G401 (cell line): ENCODE results near the gene CLPTM1L. TPM values are rescaled to one million over a fixed set of nuclear protein-coding genes. Genes with fewer than 3 reads are reported as not detected.
A peak's percentile ranks its signal among the peaks of the same experiment; 100 is the strongest.
"Not testable (repeated sequence)": the region's sequence is repeated elsewhere in the genome, so short reads cannot be mapped to it uniquely, and the experiment has no call there.

ENCODE experiments used
- DNase-seq: peaks from one replicate; pipeline ENCODE4 v3.0.0-alpha.2; 2015; ENCODE audit warnings: low spot score
- in situ Hi-C: cut with HindIII; loops from 2 replicates; pipeline ENCODE4 v1.10.0; 2016; ENCODE audit warnings: low sequenced_read_pairs, mixed read lengths
- total RNA-seq: library from RNA; depleted of rRNA; stranded (reverse); fragments of >200 nt; shearing (Covaris generic); gene quantifications from 2 replicates; pipeline ENCODE4 v1.2.3, GENCODE V29; 2014

Gene CLPTM1L
- total RNA-seq, 1 experiment from 2014 or later = 229 TPM

DNA sequence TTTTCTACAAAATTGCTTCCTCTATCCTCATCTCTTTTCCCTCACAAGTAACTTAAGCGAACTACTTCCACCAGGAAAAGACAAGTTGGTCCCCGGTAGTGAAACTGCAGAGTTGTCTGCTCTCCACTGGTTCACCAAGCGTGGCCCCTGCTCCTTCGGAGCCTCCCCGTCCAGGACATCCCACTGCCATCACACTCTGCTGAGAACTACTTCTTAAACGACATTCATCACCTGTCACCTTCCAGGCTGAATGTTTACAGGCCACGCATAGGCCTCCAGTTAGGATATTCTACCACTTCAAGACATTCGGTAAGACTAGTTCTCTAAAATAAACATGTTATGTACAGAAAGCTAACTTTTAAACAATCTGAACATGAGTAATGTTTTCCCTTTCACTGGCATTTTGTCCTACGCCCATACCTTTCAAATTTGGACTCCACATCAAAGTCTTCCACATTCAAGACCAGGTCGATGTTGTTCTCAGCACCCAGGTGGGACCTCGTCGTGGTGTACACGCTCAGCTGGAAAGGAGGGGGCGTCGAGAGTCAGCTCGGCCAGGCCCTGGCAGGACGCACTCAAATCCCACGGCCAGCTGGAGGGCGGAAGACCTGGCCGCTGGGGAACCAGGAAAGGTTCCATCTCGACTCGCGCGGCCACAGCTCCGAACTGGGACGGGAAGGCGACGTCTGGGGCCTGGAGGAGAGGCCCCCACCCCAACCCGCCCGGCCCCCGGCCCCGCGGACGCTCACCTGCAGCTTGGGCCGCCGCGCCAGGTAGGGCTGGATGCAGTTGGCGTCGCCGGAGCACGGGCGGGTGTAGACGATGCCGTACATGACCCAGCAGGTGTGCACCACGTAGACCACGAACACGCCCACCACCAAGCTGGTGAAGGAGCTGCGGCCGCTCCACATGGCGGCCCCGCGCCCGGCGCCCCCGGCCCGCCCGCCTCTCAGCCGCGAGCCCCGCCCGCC lies 683 bp downstream of the CLPTM1L start:
- in situ Hi-C loops = no loop called here
- DNase-seq = no peak

DNA sequence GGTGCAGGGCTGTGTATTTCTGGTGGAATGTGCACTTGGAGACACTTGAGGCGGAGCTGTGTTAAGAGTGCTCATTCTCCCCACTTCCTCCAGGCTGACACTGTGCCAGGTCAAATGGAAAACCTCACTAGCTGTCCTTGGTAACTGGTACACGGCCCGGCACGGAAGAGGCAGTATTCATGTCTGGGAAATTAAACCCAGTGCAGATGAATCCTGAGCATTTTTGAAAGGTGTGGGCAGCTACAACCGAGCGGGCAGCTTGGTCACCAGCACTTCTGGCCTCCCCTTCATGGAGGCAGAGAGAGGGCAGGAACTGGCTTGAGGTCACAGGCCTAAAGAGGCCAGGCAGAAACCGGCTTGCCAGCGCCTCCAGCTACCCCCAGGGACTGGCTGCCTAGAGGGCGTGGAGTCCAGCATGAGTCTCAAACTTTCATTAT lies 1.6 kb downstream of the CLPTM1L start:
- in situ Hi-C loops = no loop called here
- no peak for DNase-seq

DNA sequence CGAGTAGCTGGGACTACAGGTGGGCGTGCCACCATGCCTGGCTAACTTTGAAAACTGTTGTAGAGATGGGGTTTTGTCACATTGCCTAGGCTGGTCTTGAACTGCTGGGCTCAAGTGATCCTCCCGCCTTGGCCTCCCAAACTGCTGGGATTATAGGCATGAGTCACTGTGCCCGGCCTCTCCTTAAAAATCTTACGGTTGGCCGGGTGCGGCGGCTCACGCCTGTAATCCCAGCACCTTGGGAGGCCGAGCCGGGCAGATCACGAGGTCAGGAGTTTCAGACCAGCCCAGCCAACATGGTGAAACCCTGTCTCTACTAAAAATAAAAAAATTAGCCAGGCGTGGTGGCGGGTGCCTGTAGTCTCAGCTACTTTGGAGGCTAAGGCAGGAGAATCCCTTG lies 2.2 kb downstream of the CLPTM1L start:
- in situ Hi-C loops, DNase-seq: not testable (repeated sequence)

DNA sequence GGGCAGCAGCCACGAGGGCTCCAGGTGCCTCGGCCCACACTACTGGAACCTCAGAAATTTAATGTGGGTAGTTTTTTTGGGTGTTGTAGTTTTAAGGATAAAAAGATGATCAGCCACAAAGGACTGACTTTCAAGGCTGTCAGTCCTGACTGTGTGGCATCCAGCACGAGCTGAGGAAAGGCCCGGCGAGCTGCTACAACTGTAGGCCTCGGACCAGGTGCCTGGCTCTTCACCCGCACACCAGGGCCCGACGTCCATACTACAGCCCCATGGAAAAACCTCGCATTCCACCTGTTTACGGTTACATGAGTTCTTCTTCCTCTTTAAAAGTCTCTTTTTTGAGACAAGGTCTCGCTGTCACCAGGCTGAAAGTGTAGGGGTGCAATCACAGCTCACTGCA lies 2.6 kb downstream of the CLPTM1L start:
- no peak for DNase-seq
- in situ Hi-C loops = no loop called here

DNA sequence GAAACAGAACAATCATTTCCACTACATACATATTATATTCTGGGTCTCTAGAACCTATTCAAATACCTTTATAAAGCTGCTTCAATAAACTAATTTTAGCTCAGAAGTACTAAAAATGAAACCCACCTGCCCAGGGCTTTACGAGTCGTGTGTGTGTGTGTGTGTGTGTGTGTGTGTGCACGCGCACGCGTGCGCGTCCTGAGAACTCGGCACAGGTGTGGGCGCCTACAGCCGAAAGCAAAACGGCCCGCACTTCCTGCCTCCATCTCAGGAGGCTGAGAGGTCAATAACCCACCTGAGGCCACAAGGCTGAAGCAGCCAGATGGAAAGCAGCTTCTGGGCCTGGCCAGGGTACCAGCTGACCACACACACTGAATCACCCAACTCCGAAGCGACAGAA lies 3.0 kb downstream of the CLPTM1L start:
- in situ Hi-C loops = no loop called here
- no peak for DNase-seq

DNA sequence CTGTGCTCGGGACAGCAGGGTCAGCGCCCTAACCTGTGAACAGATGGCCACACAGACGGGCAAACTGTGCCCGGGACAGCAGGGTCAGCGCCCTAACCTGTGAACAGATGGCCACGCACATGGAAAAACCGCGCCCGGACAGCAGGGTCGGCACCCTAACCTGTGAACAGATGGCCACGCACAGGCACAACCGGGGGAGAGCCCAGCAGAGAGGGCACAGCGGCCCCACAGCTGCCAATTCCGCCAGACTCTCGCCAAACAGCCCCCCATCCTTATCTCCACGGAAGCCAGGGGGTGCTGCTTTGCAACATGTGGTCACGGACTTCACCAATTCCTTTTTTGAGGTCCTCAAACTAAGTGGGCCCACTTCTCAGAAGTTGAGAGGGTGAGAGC lies 5.1 kb downstream of the CLPTM1L start:
- DNase-seq, in situ Hi-C loops: not testable (repeated sequence)

DNA sequence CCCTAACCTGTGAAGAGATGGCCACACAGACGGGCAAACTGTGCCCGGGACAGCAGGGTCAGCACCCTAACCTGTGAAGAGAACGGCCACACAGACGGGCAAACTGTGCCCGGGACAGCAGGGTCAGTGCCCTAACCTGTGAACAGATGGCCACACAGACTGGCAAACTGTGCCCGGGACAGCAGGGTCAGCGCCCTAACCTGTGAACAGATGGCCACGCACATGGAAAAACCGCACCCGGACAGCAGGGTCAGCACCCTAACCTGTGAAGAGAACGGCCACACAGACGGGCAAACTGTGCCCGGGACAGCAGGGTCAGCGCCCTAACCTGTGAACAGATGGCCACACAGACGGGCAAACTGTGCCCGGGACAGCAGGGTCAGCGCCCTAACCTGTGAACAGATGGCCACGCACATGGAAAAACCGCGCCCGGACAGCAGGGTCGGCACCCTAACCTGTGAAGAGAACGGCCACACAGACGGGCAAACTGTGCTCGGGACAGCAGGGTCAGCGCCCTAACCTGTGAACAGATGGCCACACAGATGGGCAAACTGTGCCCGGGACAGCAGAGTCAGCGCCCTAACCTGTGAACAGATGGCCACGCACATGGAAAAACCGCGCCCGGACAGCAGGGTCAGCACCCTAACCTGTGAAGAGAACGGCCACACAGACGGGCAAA lies 5.6 kb downstream of the CLPTM1L start:
- in situ Hi-C loops, DNase-seq: not testable (repeated sequence)

DNA sequence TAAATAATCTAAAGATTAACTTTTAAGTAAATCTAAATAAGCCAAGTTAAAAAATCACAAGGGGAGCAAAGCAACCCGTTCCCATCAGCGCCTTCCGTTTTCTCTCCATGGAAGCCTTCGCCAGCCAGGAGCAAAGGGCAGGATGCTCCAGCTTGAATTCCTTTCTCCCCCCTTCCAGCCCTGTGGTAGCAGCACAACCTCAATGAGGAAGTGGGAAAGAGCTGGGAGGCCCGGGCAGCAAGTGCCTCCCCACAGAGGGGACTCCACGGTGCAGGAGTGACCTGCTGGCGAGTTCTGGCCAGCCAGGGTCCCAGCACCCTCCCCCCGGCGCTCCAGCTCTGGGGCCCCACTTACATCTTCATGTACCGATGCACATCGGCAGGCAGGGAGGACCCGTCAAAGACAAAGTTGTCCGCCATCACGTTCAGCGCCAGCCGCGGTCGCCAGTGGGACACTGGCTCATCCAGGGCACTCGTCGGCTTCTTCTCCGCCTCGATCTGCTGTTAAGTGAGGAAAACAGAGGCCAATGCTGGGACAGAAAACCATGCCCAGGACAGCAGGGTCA lies 6.3 kb downstream of the CLPTM1L start:
- in situ Hi-C loops = no loop called here
- DNase-seq = no peak

DNA sequence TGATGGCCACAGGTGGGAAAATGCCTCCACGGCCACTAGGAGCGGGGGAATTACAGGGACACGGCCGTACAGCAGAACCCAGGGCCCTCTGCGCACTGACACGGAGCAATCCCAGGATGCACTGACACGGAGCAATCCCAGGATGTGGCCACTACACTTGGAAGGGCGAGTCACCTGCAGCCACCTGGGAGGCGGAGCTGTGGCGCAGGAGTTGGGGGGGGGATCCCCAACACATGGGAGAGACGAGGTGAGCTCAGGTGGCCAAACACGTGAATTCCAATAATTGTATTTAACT lies 6.8 kb downstream of the CLPTM1L start:
- in situ Hi-C loops = no loop called here
- DNase-seq = no peak

DNA sequence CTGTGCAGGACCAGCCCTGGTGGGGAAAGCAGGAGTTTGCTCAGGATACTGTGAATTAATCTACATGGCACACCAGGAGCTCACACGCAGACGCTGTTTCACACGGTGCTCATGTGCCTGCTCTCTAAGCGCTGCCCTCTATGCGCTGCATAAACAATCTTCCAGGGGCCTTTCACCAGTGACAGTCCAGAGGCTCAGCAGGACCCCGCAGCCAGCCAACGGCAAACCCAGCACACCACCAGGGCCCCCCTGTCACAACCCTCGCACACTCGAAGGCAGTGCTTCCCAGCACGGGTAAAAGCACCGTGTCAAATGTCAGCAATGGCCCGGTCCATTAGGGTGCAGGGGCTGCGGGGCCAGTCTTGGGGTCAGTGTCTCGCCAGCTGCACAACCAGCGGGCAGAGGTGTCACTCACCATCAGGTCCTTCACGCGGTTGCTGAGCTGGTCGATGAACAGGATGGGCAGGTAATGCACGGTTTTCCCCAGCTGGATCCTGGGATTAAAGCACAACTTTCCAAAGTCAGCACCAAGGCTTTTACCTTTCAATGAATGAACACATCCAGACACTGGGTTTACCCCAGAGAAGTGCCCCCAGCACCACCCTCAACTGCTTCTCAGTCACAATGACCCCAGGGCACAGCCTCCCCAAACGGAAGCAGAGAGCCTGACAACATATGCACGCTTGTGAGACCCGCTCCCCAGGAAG lies 7.3 kb downstream of the CLPTM1L start:
- in situ Hi-C loops = no loop called here
- no peak for DNase-seq

DNA sequence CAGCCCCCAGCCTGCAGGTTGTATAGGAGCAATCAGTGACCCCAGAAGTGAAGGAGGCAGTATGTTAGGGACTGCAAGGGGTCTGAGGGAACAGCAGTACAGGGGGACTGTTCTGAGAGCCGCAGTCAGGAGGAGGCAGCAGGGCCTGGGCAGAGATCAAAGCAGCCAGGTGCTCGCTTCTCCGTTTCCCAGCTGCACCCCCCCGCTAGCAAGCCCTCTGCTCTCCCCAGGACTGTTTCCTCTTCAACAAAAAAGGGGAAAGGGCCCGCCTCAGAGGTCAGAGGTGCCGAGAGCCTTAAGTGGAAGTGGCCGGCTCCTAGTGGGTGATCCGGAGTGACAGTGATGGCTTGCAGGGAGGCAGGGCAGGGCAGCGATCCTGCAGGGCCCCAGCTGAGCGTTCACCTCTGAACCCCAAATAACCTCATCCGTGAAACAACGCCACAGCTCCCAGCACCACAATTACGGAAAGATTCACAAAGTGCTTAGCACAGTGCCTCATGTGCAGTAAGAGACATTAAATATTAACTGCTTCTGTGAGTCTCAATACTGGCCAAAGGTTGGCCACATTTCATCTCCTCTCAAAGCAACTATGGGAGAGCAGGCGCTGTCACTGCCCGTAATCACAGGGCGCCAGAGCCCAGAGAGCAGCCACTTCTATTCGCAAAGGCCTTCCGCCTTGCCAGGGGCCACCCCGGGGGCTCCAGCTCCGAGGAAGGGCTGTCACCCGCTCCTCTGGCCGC lies 8.0 kb downstream of the CLPTM1L start:
- DNase-seq = no peak
- in situ Hi-C loops = no loop called here

DNA sequence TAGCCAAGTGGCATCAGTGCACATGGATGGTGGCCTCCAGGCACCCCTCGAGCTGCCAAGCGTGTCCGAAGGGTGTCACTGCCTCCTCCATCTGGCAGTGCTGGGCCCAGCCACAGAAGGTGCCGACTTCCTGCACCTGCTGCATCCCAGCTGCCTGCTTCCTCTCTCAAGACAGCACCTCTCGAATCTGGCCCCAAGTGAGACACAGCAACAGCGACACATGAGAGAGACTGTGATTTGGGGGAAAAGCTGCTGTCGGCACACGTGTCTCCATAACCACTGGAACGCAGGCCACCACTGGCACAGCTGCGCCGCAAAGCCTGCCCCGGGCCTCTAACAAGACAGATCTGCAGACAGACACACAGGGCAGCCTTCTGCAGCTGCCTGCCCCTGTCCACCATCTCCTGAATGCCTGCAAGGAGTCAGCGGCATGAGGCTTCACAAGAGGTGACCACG lies 8.8 kb downstream of the CLPTM1L start:
- in situ Hi-C loops = no loop called here

DNA sequence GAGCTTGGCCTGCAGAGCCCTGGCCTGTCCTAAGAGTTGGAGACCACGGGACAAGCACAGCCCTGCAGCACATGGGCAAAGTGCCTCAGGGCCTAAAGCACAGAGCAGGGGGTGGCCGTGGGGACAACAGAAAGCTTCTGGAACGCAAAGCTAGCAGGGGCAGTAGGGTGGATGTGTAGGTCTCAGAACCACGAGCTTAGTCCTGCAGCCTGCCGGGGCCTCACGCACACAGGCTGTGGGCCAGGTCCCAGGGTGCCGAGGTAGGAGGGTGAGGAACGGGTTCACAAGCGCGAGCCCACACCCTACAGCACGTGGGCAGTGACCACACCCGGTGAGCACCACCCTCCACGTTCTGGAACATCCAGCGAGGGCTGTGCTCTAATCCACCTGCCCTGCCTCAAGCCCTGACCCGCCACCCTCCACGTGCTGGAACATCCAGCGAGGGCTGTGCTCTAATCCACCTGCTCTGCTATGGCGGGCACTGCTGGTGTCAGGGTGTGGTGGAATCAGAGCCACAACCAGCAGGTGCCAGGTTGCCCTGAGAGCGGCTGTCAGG lies 9.3 kb downstream of the CLPTM1L start:
- in situ Hi-C loops = no loop called here

More for the DNA sequence above, 8.8 kb downstream of the CLPTM1L start:
- DNase-seq = no peak

DNA sequence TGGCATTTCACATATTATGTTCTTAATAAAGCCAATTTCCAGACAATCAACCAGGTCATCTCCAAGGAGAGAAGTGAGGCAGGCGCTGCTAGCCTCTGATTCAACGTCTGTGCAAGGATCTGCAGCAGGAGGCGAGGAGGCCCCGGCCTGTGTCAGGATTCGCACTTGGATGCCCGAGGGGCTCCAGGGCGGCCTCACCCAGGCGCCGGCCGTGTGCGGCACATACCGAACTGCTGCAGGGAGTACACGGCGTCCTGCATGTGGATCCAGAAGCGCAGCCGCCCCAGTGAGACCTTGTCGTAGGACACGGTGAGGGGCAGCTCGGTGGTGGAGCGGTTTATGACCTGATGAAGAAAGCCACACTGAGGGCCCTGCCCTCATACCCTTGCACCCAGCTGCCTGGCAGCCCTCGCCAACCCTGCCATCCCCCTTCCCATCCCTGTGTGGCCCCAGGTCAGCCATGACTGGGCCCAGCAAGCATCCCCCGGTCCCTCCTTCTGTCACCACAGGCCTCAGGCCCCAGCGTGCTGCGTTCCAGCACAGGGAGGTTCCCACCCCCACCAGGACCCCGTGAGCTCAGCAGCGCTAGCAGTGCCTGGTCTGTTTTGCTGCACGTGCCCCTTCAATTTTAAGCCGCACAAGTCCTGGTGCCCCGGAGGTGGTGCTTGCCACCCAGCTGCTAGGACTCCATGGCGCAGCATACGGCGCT lies 9.9 kb downstream of the CLPTM1L start:
- no peak for DNase-seq
- in situ Hi-C loops = no loop called here

More for the DNA sequence above, 9.3 kb downstream of the CLPTM1L start:
- no peak for DNase-seq

DNA sequence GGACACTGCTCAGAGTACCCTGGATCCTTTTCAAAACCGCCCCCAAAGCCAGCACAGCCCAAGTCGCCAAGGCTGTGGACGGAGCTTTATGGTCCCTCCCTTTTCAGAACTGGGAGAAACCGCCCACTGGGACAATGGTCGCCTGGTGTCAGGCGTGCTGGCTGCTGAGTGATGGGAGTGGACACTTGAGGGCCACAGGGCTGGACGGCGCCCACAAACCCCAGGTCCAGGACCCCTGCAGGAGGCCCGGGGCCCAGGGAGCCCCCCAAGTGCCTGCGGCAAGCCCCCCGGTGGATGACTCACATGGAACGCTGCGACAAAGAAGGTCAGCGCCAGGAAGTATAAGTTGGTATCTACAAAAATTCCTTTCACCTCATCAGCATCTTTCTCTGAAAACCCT lies 10.9 kb downstream of the CLPTM1L start:
- in situ Hi-C loops = no loop called here
- DNase-seq = no peak

DNA sequence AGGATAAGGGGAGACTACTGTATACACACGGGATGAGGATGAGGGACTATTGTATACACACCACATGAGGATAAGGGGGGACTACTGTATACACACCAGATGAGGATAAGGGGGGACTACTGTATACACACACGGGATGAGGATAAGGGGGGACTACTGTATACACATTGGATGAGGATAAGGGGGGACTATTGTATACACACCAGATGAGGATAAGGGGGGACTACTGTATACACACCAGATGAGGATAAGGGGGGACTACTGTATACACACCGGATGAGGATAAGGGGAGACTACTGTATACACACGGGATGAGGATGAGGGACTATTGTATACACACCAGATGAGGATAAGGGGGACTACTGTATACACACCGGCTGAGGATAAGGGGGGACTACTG lies 11.6 kb downstream of the CLPTM1L start:
- DNase-seq, in situ Hi-C loops: not testable (repeated sequence)

DNA sequence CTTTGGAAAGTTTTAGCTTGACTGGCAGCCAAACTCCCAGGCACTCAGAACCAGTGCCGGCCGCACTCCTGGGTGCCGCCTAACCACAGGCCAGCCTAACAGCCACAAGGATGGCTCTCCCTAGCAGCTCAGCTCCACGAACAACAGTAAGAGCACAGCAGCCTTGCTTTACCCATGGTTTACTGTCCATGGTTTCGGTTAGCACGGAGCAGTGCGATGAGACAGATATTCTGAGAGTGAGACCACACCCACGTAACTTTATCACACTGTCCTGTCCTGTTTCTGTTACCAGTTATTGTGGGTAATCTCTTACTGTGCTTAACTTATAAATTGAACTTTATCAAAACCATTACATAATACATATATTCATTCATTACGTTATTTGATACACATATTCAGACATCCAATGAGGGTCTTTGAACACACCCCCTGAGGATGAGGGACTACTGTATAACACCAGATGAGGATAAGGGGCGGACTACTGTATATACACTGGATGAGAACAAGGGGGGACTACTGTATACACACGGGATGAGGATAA lies 12.4 kb downstream of the CLPTM1L start:
- in situ Hi-C loops = no loop called here
- DNase-seq = peak; percentile 23
